Left renal pelvis (tissue), 4 donors: ENCODE results near the gene ARHGAP29. TPM values are rescaled to one million over a fixed set of nuclear protein-coding genes. Genes with fewer than 3 reads are reported as not detected.
A peak's percentile ranks its signal among the peaks of the same experiment; 100 is the strongest.

Experiments
- DNase-seq, 4 donors: peaks; one replicate each; pipeline ENCODE4 v3.0.0-alpha.2; 2013; ENCODE audit warnings: low read depth in 4 of 4, low spot score in 3 of 4
- polyA plus RNA-seq, 4 donors: library from polyadenylated mRNA; unstranded; fragments of 120-200 nt; gene quantifications; one replicate each; pipeline ENCODE4 v1.2.1, GENCODE V29; 2013; ENCODE audit not compliant: insufficient read length in 4 of 4

The ARHGAP29 gene
- polyA plus RNA-seq, 4 donors: 21.5 to 93.0 (median 77.7) TPM

GRCh38 chr1:94236630-94237290, 624 bp downstream of the ARHGAP29 start:
- peak in 1 of 4 donors; percentile 37 for DNase-seq

- no peak for DNase-seq
These were observed 1.3 kb downstream of the ARHGAP29 start for GRCh38 chr1:94236013-94236491.

GRCh38 chr1:94235189-94236012, 2.0 kb downstream of the ARHGAP29 start:
- DNase-seq: no peak

DNA sequence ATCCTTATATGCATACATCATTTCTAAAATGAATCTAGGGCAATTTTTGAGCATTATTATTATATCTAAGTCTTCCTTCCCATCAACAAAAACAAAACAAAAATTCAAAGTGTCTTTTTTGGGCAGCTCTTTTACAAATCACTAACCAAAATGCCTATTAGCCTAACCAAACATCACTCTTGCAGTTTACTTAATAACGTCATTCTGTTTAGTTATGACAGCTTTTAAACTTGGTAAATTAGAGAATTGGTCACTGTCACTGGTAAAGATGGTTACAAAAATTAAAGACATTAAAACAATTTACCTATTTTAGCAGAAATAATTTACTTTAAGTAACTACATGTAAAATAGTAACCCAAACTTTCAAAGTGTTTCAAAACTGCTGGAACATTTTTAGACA, 2.8 kb downstream of the ARHGAP29 start:
- no peak for DNase-seq

GRCh38 chr1:94231746-94232145, 5.6 kb downstream of the ARHGAP29 start:
- no peak for DNase-seq

DNA sequence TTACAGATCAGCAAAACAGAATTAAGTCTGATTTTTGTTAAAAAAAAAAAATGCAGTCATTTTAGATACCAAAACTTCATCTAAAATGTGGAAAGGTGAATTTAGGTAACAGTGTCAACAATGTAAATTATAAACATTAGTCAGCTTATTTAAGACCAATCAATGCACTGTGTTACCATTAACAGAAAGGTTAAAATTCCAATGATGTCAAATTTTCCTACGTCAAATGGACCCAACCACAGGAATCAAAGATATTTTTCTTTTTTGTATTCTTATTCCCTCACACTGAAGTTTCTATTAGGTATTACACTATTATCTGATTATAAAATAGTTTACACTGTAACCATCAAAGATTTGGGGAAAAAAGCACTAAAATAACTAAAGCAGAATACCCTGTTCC, 6.5 kb downstream of the ARHGAP29 start:
- DNase-seq: no peak

- DNase-seq: no peak
These were observed 8.6 kb downstream of the ARHGAP29 start for GRCh38 chr1:94228640-94229375.

GRCh38 chr1:94227624-94228023, 9.8 kb downstream of the ARHGAP29 start:
- DNase-seq: no peak

GRCh38 chr1:94225845-94226244, 11.5 kb downstream of the ARHGAP29 start:
- DNase-seq: no peak

- DNase-seq: no peak
These were observed 19.1 kb downstream of the ARHGAP29 start for GRCh38 chr1:94218332-94218731.

- no peak for DNase-seq
These were observed 21.4 kb downstream of the ARHGAP29 start for GRCh38 chr1:94215955-94216354.

DNA sequence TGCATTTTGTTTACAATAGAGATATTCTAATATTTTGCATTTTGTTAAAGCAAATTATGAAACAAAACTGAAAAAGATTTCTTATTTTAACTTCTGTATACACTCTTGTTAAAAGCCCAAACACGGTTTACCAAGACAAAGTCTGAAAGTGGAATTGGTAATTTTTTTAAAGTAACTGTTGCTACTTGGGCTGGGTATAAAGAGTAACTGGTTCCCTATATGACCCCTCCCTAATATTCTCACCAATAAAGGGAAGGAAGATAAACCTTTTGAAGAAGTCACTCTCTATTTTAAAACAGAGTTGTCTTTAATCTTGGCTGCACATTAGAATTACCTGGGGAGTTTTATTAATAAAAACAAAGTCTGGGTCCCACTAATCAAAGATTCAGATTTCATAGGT, 27.4 kb downstream of the ARHGAP29 start:
- no peak for DNase-seq

- DNase-seq: no peak
These were observed 28.0 kb downstream of the ARHGAP29 start for GRCh38 chr1:94209425-94209824.

DNA sequence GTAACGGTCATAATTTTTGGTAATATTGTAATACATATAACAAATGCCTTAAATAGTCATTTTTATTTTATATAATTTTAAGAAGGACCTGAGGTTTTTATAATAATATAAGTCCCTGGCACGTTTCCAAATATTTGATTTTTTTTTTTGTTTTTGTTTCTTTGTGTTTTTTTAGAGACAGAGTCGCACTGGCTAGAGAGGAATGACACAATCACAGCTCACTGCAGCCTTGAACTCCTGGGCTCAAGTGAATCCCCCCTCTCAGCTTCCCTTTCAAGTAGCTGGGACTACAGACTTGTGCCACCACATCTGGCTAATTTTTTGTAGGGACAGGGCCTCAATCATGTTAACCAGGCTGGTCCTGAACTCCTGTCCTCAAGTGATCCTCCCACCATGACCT, 29.7 kb downstream of the ARHGAP29 start:
- DNase-seq: no peak

DNA sequence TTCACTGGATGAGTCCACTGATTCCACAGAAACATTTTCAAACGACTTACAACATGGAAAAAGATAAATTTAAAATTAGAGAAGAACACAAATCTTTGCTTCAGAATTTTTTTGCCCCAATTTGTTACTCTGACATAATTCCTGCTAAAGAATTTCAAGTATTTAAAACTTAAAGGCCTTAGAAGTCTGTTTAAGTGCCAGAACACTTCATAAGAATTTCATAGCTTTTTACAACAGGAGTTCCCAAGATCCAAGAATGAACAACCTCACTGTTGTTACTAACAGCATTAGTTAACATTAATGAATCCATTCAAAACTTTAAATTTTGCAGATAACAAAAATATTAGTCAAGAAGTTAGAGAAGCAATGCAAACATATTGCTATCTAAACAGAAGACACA, 31.7 kb downstream of the ARHGAP29 start:
- no peak for DNase-seq

DNA sequence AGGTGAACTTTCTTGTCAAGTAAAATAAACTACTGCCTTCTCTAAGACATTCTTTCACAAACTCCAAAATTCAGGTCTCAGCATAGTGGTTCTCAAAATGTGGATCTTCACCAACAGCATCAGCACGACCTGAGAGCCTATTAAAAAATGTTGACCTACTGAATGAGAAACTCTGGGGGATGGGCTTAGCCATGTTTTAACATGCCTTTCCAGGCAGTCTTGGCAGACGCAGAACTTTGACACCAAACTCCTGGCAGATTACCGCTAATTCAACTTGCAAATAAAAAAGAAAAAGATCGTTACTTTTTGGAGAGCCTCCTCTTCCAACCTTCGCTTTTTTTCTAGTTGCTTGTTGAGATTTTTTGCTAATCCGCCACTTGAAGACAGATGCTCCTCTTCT, 35.1 kb downstream of the ARHGAP29 start:
- DNase-seq: no peak

GRCh38 chr1:94199398-94199797, 38.0 kb downstream of the ARHGAP29 start:
- DNase-seq: no peak

DNA sequence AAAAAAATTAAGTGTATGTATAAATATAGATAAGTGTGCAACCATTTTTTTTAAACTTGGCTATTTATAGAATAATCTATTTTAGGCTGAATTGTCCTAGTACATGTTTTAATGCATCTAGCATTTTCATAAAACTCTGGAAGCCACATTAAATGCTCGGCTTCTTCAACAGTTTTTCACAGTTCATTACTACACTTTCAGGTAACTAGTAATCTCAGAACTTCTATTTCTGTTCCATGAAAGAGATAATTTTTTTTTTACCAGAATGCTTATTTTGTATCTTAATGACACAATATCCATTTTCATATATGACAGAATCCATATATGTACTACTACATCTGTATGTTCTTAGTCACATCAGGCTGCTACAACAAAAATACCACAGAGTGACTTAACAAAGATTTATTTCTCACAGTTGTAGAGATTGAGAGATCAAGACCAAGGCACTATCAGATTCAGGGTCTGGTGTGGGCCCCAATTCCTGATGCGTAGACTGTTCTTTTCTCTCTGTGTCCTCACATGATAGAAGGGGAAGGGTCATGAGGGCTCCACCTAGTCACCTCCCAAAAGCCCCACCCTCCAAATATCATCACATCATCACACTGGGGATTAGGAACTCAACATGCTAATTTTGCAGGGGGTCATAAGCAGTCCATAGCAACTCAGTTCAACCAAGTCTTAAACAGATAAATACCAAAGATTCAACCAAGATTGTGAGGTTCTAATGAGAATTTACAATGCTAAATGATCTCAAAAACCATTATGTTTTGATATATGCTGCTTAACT, 43.1 kb downstream of the ARHGAP29 start:
- DNase-seq: no peak

- DNase-seq: no peak
These were observed 44.3 kb downstream of the ARHGAP29 start for GRCh38 chr1:94193128-94193527.

GRCh38 chr1:94191216-94191615, 46.2 kb downstream of the ARHGAP29 start:
- DNase-seq: no peak

DNA sequence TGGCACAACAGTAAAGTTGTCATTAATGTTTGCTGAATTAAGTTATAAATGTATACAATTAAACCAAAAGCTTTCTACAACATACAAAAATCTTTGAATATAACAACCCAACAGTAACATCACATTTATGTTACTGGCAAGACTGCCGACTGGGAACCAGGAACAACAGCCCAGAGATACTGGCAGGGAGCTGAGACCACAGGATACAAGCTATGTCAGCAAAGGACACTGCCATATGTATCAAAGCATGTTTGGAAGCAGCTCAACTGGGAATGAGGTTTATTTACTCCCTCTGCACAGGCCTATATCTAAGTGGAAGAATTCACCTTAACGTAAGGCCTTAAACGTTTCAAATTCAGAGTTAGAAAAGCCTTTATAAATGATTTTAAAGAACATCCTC, 50.4 kb downstream of the ARHGAP29 start:
- DNase-seq: no peak
